ENCODE results near the gene B4GALNT4.
"Not testable (repeated sequence)": the region's sequence is repeated elsewhere in the genome, so short reads cannot be mapped to it uniquely, and the experiment has no call there.

Gene B4GALNT4

GRCh38 chr11:409008-409599, 39.8 kb downstream of the B4GALNT4 start:
- no peak for DNase-seq

- DNase-seq = no peak
Measured at GRCh38 chr11:409600-410483, 40.5 kb downstream of the B4GALNT4 start.

- not testable (repeated sequence) for DNase-seq
Measured at GRCh38 chr11:410711-411110, 41.4 kb downstream of the B4GALNT4 start.

GRCh38 chr11:411520-411919, 42.2 kb downstream of the B4GALNT4 start:
- not testable (repeated sequence) for DNase-seq

- DNase-seq = no peak
Measured at GRCh38 chr11:412641-413119, 43.4 kb downstream of the B4GALNT4 start.

- no peak for DNase-seq
Measured at GRCh38 chr11:413120-414081, 44.1 kb downstream of the B4GALNT4 start.

- no peak for DNase-seq
Measured at GRCh38 chr11:414318-414857, 45.1 kb downstream of the B4GALNT4 start.

- no peak for DNase-seq
Measured at GRCh38 chr11:415640-416041, 46.3 kb downstream of the B4GALNT4 start.

GRCh38 chr11:416051-416756, 46.9 kb downstream of the B4GALNT4 start:
- DNase-seq = no peak

- DNase-seq = no peak
Measured at GRCh38 chr11:416757-417621, 47.7 kb downstream of the B4GALNT4 start.

- DNase-seq = no peak
Measured at GRCh38 chr11:417652-418342, 48.5 kb downstream of the B4GALNT4 start.

- DNase-seq = no peak
Measured at GRCh38 chr11:418343-419247, 49.3 kb downstream of the B4GALNT4 start.

- DNase-seq = no peak
Measured at GRCh38 chr11:419248-420005, 50.1 kb downstream of the B4GALNT4 start.

GRCh38 chr11:420054-420910, 51.0 kb downstream of the B4GALNT4 start:
- no peak for DNase-seq

- no peak for DNase-seq
Measured at GRCh38 chr11:420911-421321, 51.6 kb downstream of the B4GALNT4 start.

- no peak for DNase-seq
Measured at GRCh38 chr11:422249-422656, 53.0 kb downstream of the B4GALNT4 start.

- no peak for DNase-seq
Measured at GRCh38 chr11:424232-424631, 54.9 kb downstream of the B4GALNT4 start.

Measured in NCI-H1694 treated with DMSO at 0.1 percent for 48 hours (cell line).